ENCODE data around the gene GPR162.

The GPR162 gene

GRCh38 chr12:6833189-6833890 is 11.7 kb downstream of the GPR162 start:
- FAIRE-seq = no peak
- DNase-seq (ENCODE audit: extremely low spot score, insufficient read length, low read depth) = no peak

GRCh38 chr12:6834254-6834653 is 12.6 kb downstream of the GPR162 start:
- no peak for DNase-seq (ENCODE audit: extremely low spot score, insufficient read length, low read depth)
- FAIRE-seq = no peak

- DNase-seq (ENCODE audit: extremely low spot score, insufficient read length, low read depth) (no peak), FAIRE-seq (no peak)
Measured at GRCh38 chr12:6834873-6835272, 13.3 kb downstream of the GPR162 start.

- no peak for FAIRE-seq
- no peak for DNase-seq (ENCODE audit: extremely low spot score, insufficient read length, low read depth)
Measured at GRCh38 chr12:6836851-6837250, 15.2 kb downstream of the GPR162 start.

- FAIRE-seq (no peak), DNase-seq (ENCODE audit: extremely low spot score, insufficient read length, low read depth) (no peak)
Measured at GRCh38 chr12:6837370-6838060, 15.9 kb downstream of the GPR162 start.

- FAIRE-seq = no peak
- no peak for DNase-seq (ENCODE audit: extremely low spot score, insufficient read length, low read depth)
Measured at GRCh38 chr12:6838854-6839253, 17.2 kb downstream of the GPR162 start.

- FAIRE-seq = peak; percentile 63
- no peak for DNase-seq (ENCODE audit: extremely low spot score, insufficient read length, low read depth)
Measured at GRCh38 chr12:6839482-6840201, 18.0 kb downstream of the GPR162 start.

- FAIRE-seq (no peak), DNase-seq (ENCODE audit: extremely low spot score, insufficient read length, low read depth) (no peak)
Measured at GRCh38 chr12:6840330-6840729, 18.7 kb downstream of the GPR162 start.

- FAIRE-seq (no peak), DNase-seq (ENCODE audit: extremely low spot score, insufficient read length, low read depth) (no peak)
Measured at GRCh38 chr12:6840761-6841515, 19.3 kb downstream of the GPR162 start, which contains the start of gene GNB3. TSS of gene GNB3 (plus strand) at chr12:6840925. CDS start at chr12:6841288, 363 bp downstream.

- FAIRE-seq (no peak), DNase-seq (ENCODE audit: extremely low spot score, insufficient read length, low read depth) (no peak)
Measured at GRCh38 chr12:6842075-6842474, 20.5 kb downstream of the GPR162 start.

- peak; percentile 62 for FAIRE-seq
- no peak for DNase-seq (ENCODE audit: extremely low spot score, insufficient read length, low read depth)
Measured at GRCh38 chr12:6843118-6843902, 21.7 kb downstream of the GPR162 start.

GRCh38 chr12:6845395-6845794 is 23.8 kb downstream of the GPR162 start:
- DNase-seq (ENCODE audit: extremely low spot score, insufficient read length, low read depth) (no peak), FAIRE-seq (no peak)

GRCh38 chr12:6846316-6846869 is 24.8 kb downstream of the GPR162 start:
- DNase-seq (ENCODE audit: extremely low spot score, insufficient read length, low read depth) (no peak), FAIRE-seq (no peak)

GRCh38 chr12:6847676-6848075 is 26.1 kb downstream of the GPR162 start:
- DNase-seq (ENCODE audit: extremely low spot score, insufficient read length, low read depth) = no peak
- no peak for FAIRE-seq

GRCh38 chr12:6849427-6849826 is 27.8 kb downstream of the GPR162 start:
- DNase-seq (ENCODE audit: extremely low spot score, insufficient read length, low read depth) = no peak
- FAIRE-seq = no peak

- no peak for DNase-seq (ENCODE audit: extremely low spot score, insufficient read length, low read depth)
- no peak for FAIRE-seq
Measured at GRCh38 chr12:6849976-6850560, 28.4 kb downstream of the GPR162 start.

GRCh38 chr12:6850796-6851152 is 29.2 kb downstream of the GPR162 start:
- FAIRE-seq = no peak
- no peak for DNase-seq (ENCODE audit: extremely low spot score, insufficient read length, low read depth)

GRCh38 chr12:6851153-6851920 is 29.7 kb downstream of the GPR162 start, which contains the start of gene CDCA3:
TSS of gene CDCA3 (minus strand) at chr12:6851286. CDS start at chr12:6850952, 334 bp downstream.
- FAIRE-seq (no peak), DNase-seq (ENCODE audit: extremely low spot score, insufficient read length, low read depth) (peak; percentile 99)

Measured in GM18507 (cell line).